Stromal cell of bone marrow (primary cell): ENCODE measurements around the gene PADI2.

Experiments
- DNase-seq: peaks from one replicate; pipeline ENCODE4 v3.0.0-alpha.2; 2012; ENCODE audit warnings: low read depth

PADI2 gene

GRCh38 chr1:17139637-17140036, 20.4 kb upstream of the PADI2 start:
- DNase-seq: no peak

- no peak for DNase-seq
These were observed 18.2 kb upstream of the PADI2 start for GRCh38 chr1:17137441-17137840.

- DNase-seq: no peak
These were observed 17.7 kb upstream of the PADI2 start for GRCh38 chr1:17136936-17137335.

- DNase-seq: no peak
These were observed 16.9 kb upstream of the PADI2 start for GRCh38 chr1:17136145-17136544.

GRCh38 chr1:17135530-17135929, 16.3 kb upstream of the PADI2 start:
- no peak for DNase-seq

- no peak for DNase-seq
These were observed 15.5 kb upstream of the PADI2 start for GRCh38 chr1:17134724-17135123.

- DNase-seq: no peak
These were observed 14.8 kb upstream of the PADI2 start for GRCh38 chr1:17134034-17134433.

- no peak for DNase-seq
These were observed 10.9 kb upstream of the PADI2 start for GRCh38 chr1:17130138-17130635.

- DNase-seq: peak; percentile 77
These were observed 9.1 kb upstream of the PADI2 start for GRCh38 chr1:17128361-17128760.

GRCh38 chr1:17125756-17126237, 6.5 kb upstream of the PADI2 start:
- DNase-seq: peak; percentile 48

GRCh38 chr1:17123196-17124045, 4.2 kb upstream of the PADI2 start:
- DNase-seq: no peak

GRCh38 chr1:17122521-17123164, 3.4 kb upstream of the PADI2 start:
- no peak for DNase-seq

GRCh38 chr1:17121881-17122280, 2.6 kb upstream of the PADI2 start:
- DNase-seq: no peak

- peak; percentile 14 for DNase-seq
These were observed 1.9 kb upstream of the PADI2 start for GRCh38 chr1:17120962-17121837.

- DNase-seq: no peak
These were observed 1.2 kb upstream of the PADI2 start for GRCh38 chr1:17120481-17120877.

- DNase-seq: no peak
These were observed 676 bp upstream of the PADI2 start for GRCh38 chr1:17119773-17120480.

GRCh38 chr1:17118706-17119075, 560 bp downstream of the PADI2 start:
- DNase-seq: no peak

GRCh38 chr1:17118268-17118667, 983 bp downstream of the PADI2 start:
- DNase-seq: no peak

GRCh38 chr1:17117451-17118265, 1.6 kb downstream of the PADI2 start:
- no peak for DNase-seq

GRCh38 chr1:17116643-17117042, 2.6 kb downstream of the PADI2 start:
- no peak for DNase-seq

GRCh38 chr1:17113963-17114362, 5.3 kb downstream of the PADI2 start:
- no peak for DNase-seq
